IPS-18a (cell line): ENCODE results near the gene UGT1A3.

ENCODE experiments used
- H3K27ac ChIP-seq: one replicate; pipeline ENCODE4 v1.5.1; 2013; ENCODE audit warnings: low read length
- H3K27me3 ChIP-seq: one replicate; pipeline ENCODE4 v1.6.1; 2013; ENCODE audit warnings: mild to moderate bottlenecking, low read length; ENCODE audit not compliant: control insufficient read depth, insufficient read depth
- H3K36me3 ChIP-seq: one replicate; pipeline ENCODE4 v1.6.1; 2013; ENCODE audit warnings: low read depth, low read length; ENCODE audit not compliant: control insufficient read depth
- H3K4me1 ChIP-seq: one replicate; pipeline ENCODE4 v1.6.1; 2013; ENCODE audit warnings: low read depth, low read length; ENCODE audit not compliant: control insufficient read depth
- H3K4me3 ChIP-seq: one replicate; pipeline ENCODE4 v1.5.1; 2013; ENCODE audit warnings: low read length
- H3K9ac ChIP-seq: one replicate; pipeline ENCODE4 v1.6.1; 2013; ENCODE audit warnings: mild to moderate bottlenecking, low read length, moderate library complexity
- H3K9me3 ChIP-seq: one replicate; pipeline ENCODE4 v1.6.1; 2013; ENCODE audit warnings: low read depth, low read length; ENCODE audit not compliant: control insufficient read depth

UGT1A3 gene

GRCh38 chr2:233814056-233814835, 85.4 kb downstream of the UGT1A3 start:
- Histone ChIP-seq H3K9ac (no peak overlapping the region), H3K27ac (no peak overlapping the region), H3K4me1 (no peaks in the 10 kb centered on the region), H3K9me3 (no peaks in the 10 kb centered on the region), H3K27me3 (no peaks in the 10 kb centered on the region), H3K4me3 (no peak overlapping the region), H3K36me3 (no peaks in the 10 kb centered on the region)

GRCh38 chr2:233815861-233816260, 87.0 kb downstream of the UGT1A3 start:
- no peaks in the 10 kb centered on the region for H3K9me3 ChIP-seq
- H3K27me3 ChIP-seq: no peaks in the 10 kb centered on the region
- H3K27ac ChIP-seq: no peak overlapping the region
- no peaks in the 10 kb centered on the region for H3K4me1 ChIP-seq
- no peaks in the 10 kb centered on the region for H3K36me3 ChIP-seq
- no peak overlapping the region for H3K9ac ChIP-seq
- no peak overlapping the region for H3K4me3 ChIP-seq

GRCh38 chr2:233816334-233816733, 87.5 kb downstream of the UGT1A3 start:
- Histone ChIP-seq H3K27ac (no peak overlapping the region), H3K9ac (no peak overlapping the region)

DNA sequence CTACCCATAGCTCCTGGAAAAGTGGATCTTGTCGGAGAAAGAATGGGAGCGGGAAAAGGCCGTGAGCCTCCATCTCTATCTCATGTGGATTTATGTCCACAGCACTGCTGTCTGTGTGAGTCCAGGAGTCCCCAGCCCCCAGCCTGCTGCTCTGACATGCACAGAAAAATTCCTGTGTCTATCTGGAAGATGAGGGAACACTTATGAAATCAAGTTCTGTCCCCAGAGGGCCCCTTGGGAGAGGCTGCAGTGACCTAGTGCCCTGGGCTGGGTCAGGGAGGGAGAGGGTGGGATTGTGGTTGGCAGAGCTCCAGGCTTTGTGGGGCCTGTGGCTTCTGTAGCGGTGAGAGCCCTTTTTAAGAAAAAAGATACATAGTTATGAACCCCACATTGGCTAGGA, 87.9 kb downstream of the UGT1A3 start:
- H3K36me3 ChIP-seq: no peaks in the 10 kb centered on the region
- no peaks in the 10 kb centered on the region for H3K9me3 ChIP-seq
- no peak overlapping the region for H3K4me3 ChIP-seq
- H3K27ac ChIP-seq: no peak overlapping the region
- no peaks in the 10 kb centered on the region for H3K27me3 ChIP-seq
- H3K9ac ChIP-seq: no peak overlapping the region
- H3K4me1 ChIP-seq: no peaks in the 10 kb centered on the region

More at GRCh38 chr2:233816334-233816733, 87.5 kb downstream of the UGT1A3 start:
- Histone ChIP-seq H3K27me3 (no peaks in the 10 kb centered on the region), H3K4me3 (no peak overlapping the region), H3K9me3 (no peaks in the 10 kb centered on the region), H3K4me1 (no peaks in the 10 kb centered on the region), H3K36me3 (no peaks in the 10 kb centered on the region)

- Histone ChIP-seq H3K4me3 (no peak overlapping the region), H3K9ac (no peak overlapping the region), H3K27me3 (no peaks in the 10 kb centered on the region), H3K27ac (no peak overlapping the region), H3K36me3 (no peaks in the 10 kb centered on the region), H3K4me1 (no peaks in the 10 kb centered on the region), H3K9me3 (no peaks in the 10 kb centered on the region)
These were observed 88.6 kb downstream of the UGT1A3 start for GRCh38 chr2:233817361-233817911.

GRCh38 chr2:233817995-233818638, 89.3 kb downstream of the UGT1A3 start:
- Histone ChIP-seq H3K27me3 (no peaks in the 10 kb centered on the region), H3K27ac (no peak overlapping the region), H3K36me3 (no peaks in the 10 kb centered on the region)

GRCh38 chr2:233818639-233819621, 90.1 kb downstream of the UGT1A3 start:
- Histone ChIP-seq H3K4me3 (no peak overlapping the region), H3K9ac (no peak overlapping the region), H3K27ac (no peak overlapping the region), H3K4me1 (no peaks in the 10 kb centered on the region), H3K27me3 (no peaks in the 10 kb centered on the region), H3K36me3 (no peaks in the 10 kb centered on the region), H3K9me3 (no peaks in the 10 kb centered on the region)

More at GRCh38 chr2:233817995-233818638, 89.3 kb downstream of the UGT1A3 start:
- Histone ChIP-seq H3K9ac (no peak overlapping the region), H3K9me3 (no peaks in the 10 kb centered on the region), H3K4me1 (no peaks in the 10 kb centered on the region), H3K4me3 (no peak overlapping the region)

DNA sequence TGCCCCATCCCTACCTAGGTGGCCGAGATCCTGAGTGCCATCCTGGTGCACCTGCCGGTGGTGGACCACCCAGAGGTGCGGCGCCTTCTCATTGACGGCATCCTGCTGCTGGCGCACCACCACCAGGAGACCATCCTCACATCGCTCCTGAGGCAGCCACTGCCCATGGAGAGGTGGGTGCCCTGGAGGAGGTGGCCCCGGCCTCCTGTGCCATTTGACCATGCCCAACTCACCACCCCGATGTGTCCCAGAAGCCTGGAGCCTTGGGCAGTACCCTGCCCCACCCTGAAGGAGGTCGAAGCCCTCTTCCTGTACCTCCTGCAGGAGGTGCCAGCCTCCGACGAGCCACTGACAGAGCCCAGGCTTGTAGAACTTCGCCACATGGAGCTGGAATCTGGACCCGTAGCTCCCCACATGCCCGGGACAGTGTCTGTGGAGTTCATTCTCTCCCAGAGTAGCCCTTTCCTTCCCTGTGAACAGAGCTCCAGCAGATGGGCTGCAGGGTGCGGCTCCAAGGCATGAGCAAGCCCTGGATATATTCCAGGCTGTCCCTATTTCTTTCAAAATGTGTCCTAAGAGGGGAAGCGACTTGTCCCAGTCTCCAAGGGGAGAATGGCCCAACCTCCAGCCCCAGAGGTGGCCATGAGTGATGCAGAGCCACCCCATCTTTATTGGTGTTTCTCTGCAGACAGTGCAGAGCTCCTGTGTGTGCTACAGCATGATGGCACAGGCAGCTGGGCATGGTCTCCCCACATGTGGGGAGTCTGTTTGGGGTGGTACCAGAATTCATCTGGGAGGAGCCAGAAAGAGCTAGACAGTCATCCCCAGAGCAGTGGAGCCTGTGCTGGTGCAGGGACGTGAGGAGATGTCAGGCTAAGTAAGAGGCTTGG, 91.3 kb downstream of the UGT1A3 start:
- Histone ChIP-seq H3K4me1 (no peaks in the 10 kb centered on the region), H3K27ac (no peak overlapping the region), H3K4me3 (no peak overlapping the region), H3K9me3 (no peaks in the 10 kb centered on the region), H3K9ac (no peak overlapping the region), H3K36me3 (no peaks in the 10 kb centered on the region), H3K27me3 (no peaks in the 10 kb centered on the region)

DNA sequence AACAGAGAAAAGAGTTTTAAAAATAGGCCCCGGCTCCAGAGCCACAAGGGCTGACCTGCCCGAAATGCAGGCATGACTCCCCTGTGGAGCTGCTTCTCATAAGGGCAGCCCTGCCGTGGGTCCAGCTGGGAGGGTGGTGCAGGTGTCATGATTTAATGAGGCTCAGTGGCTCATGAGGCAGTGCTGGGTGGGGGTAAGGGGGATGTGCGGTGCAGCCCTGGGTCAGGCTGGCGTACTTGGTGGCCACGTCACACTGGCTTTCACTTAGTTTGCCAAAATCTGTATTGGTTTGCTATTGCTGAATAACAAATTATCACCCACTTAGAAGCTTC, 91.9 kb downstream of the UGT1A3 start:
- Histone ChIP-seq H3K4me3 (no peak overlapping the region), H3K27ac (no peak overlapping the region), H3K36me3 (no peaks in the 10 kb centered on the region), H3K9me3 (no peaks in the 10 kb centered on the region), H3K4me1 (no peaks in the 10 kb centered on the region), H3K9ac (no peak overlapping the region), H3K27me3 (no peaks in the 10 kb centered on the region)

DNA sequence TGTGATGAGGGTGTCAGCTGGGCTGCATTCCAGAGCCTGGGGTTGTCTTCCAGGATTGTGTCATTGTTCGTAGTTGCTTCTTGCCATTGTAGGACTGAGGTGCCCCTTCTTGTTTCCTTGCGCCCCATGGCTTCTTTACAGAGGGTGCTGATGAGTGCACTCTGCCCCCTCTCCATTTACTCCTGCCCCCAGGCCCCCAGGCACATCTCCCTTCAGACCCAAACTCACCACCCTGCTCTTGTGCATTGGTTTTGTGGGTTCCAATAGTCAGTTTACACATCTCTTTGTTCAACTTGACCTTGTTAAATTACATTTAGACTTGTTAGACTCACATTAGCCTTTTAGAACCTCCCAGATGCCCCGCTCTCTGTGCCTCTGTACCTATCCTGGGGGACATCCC, 92.4 kb downstream of the UGT1A3 start:
- Histone ChIP-seq H3K36me3 (no peaks in the 10 kb centered on the region), H3K4me1 (no peaks in the 10 kb centered on the region), H3K9me3 (no peaks in the 10 kb centered on the region), H3K9ac (no peak overlapping the region), H3K27me3 (no peaks in the 10 kb centered on the region), H3K4me3 (no peak overlapping the region), H3K27ac (no peak overlapping the region)
